Endothelial cell of umbilical vein (primary cell): ENCODE measurements around the gene MEF2A. TPM values are rescaled to one million over a fixed set of nuclear protein-coding genes. Genes with fewer than 3 reads are reported as not detected.

Experiments used
- BruUV-seq: library from RNA; stranded (reverse); fragments of 400-500 nt; replicated peaks from 2 replicates; lab custom pipeline; 2021; lab: Mats Ljungman, UMichigan
- CTCF ChIA-PET: fragments of 300-600, 350-600 bp; sonication (Branson Sonifier 250); formaldehyde crosslinking; loops from one replicate; lab custom pipeline; 2021; ENCODE audit warnings: antibody characterized with exemption, inconsistent platforms; lab: Charles Lee
- POLR2A ChIA-PET: fragments of 300-600, 350-600 bp; sonication (Branson Sonifier 250); formaldehyde crosslinking; loops from one replicate; lab custom pipeline; 2021; ENCODE audit warnings: antibody characterized with exemption, inconsistent platforms; lab: Charles Lee
- DNase-seq: peaks from one replicate; pipeline ENCODE4 v3.0.0-alpha.2; 2011; ENCODE audit warnings: low read depth, low spot score
- FAIRE-seq: peaks from 2 replicates; lab custom pipeline; 2011; peaks lifted over from hg19 to GRCh38; lab: Jason Lieb, UNC
- H2AFZ ChIP-seq: 2 replicates; pipeline ENCODE4 v1.6.0; 2012; ENCODE audit warnings: low read depth, low read length, control low read depth, inconsistent platforms
- H3K27ac ChIP-seq: 2 replicates; pipeline ENCODE4 v1.5.1; 2011; ENCODE audit warnings: low read depth, mild to moderate bottlenecking, control low read depth, low read length, moderate library complexity; ENCODE audit not compliant: insufficient read depth
- H3K27me3 ChIP-seq, 2 experiments: 2 replicates each; pipeline versions ENCODE4 v1.6.0 to v1.6.1; 2011; ENCODE audit warnings: low read length in 2 of 2, mixed read lengths in 1 of 2; ENCODE audit not compliant: control insufficient read depth in 2 of 2, insufficient read depth in 2 of 2
- H3K36me3 ChIP-seq, 2 experiments: 2 replicates in 1 of 2; 3 replicates in 1 of 2; pipeline ENCODE4 v1.5.1; 2011; ENCODE audit warnings: low read length in 2 of 2, mild to moderate bottlenecking in 1 of 2, moderate library complexity in 1 of 2; ENCODE audit not compliant: control insufficient read depth in 2 of 2, insufficient read depth in 2 of 2; ENCODE audit errors: extremely low read depth in 1 of 2
- H3K4me1 ChIP-seq: 3 replicates; pipeline ENCODE4 v1.5.1; 2011; ENCODE audit warnings: mild to moderate bottlenecking, low read length; ENCODE audit not compliant: control insufficient read depth, insufficient read depth; ENCODE audit errors: extremely low read depth
- H3K4me2 ChIP-seq: 2 replicates; pipeline ENCODE4 v1.6.1; 2011; ENCODE audit warnings: low read length, control low read depth, mixed read lengths; ENCODE audit not compliant: insufficient read depth
- H3K4me3 ChIP-seq, 3 experiments: fragments of 200-600 bp in 1 of 3; sonication (generic), shearing (Covaris generic) in 1 of 3; replicated peaks in 1 of 3; 2 replicates each; pipeline ENCODE4 v1.5.1; 2011 to 2016; ENCODE audit warnings: control low read depth in 3 of 3, low read length in 3 of 3, mild to moderate bottlenecking in 2 of 3, inconsistent platforms in 1 of 3, low read depth in 1 of 3, moderate library complexity in 1 of 3; ENCODE audit not compliant: insufficient read depth in 1 of 3
- H3K79me2 ChIP-seq: 2 replicates; pipeline ENCODE4 v1.6.0; 2012; ENCODE audit warnings: low read length, inconsistent platforms; ENCODE audit not compliant: control insufficient read depth, insufficient read depth
- H3K9ac ChIP-seq: replicated peaks from 2 replicates; pipeline ENCODE3; 2011; ENCODE audit warnings: low read length, control low read depth; ENCODE audit not compliant: insufficient read depth; ENCODE audit errors: extremely low read depth
- H3K9me1 ChIP-seq: replicated peaks from 3 replicates; pipeline ENCODE4 v1.6.0; 2011; ENCODE audit warnings: mild to moderate bottlenecking, low read length; ENCODE audit not compliant: control insufficient read depth, insufficient read depth; ENCODE audit errors: extremely low read depth
- H3K9me3 ChIP-seq: replicated peaks from 2 replicates; pipeline ENCODE4 v1.5.1; 2012; ENCODE audit warnings: low read length, inconsistent platforms; ENCODE audit not compliant: control insufficient read depth, insufficient read depth
- H4K20me1 ChIP-seq: replicated peaks from 2 replicates; pipeline ENCODE3; 2011; ENCODE audit warnings: mild to moderate bottlenecking, low read length; ENCODE audit not compliant: control insufficient read depth, insufficient read depth; ENCODE audit errors: extremely low read depth
- CTCF ChIP-seq, 2 donors: IDR thresholded peaks; 1 replicate in 1 of 2; 2 replicates in 1 of 2; pipeline ENCODE4 v1.5.1; 2011; ENCODE audit warnings: low read length in 2 of 2, mild to moderate bottlenecking in 2 of 2, moderate library complexity in 2 of 2, control low read depth in 1 of 2, inconsistent platforms in 1 of 2, low read depth in 1 of 2; ENCODE audit not compliant: insufficient read depth in 1 of 2; ENCODE audit errors: extremely low read depth in 1 of 2
- EZH2 ChIP-seq: IDR thresholded peaks from 2 replicates; pipeline ENCODE4 v1.6.1; 2012; ENCODE audit warnings: borderline replicate concordance, low read depth, mild to moderate bottlenecking, moderate library complexity, low read length, inconsistent platforms; ENCODE audit not compliant: severe bottlenecking
- FOS ChIP-seq: IDR thresholded peaks from 2 replicates; pipeline ENCODE4 v1.6.1; 2011; ENCODE audit warnings: mild to moderate bottlenecking, low read length, moderate library complexity, borderline replicate concordance; ENCODE audit not compliant: insufficient read depth
- GATA2 ChIP-seq: IDR thresholded peaks from 2 replicates; pipeline ENCODE4 v1.7.0; 2011; ENCODE audit warnings: low read depth, mild to moderate bottlenecking, moderate library complexity, mixed read lengths, low read length; ENCODE audit not compliant: insufficient read length, insufficient read depth
- JUN ChIP-seq: IDR thresholded peaks from 2 replicates; pipeline ENCODE4 v1.6.1; 2011; ENCODE audit warnings: borderline replicate concordance, low read depth; ENCODE audit not compliant: insufficient read length, insufficient read depth
- MAX ChIP-seq: IDR thresholded peaks from 2 replicates; pipeline ENCODE4 v1.6.1; 2011; ENCODE audit not compliant: insufficient read depth, insufficient read length
- MYC ChIP-seq: IDR thresholded peaks from one replicate; pipeline ENCODE4 v1.6.1; 2011; ENCODE audit warnings: mild to moderate bottlenecking, low read depth, low read length
- POLR2A ChIP-seq: IDR thresholded peaks from 2 replicates; pipeline ENCODE4 v1.6.1; 2012; ENCODE audit warnings: low read depth, mild to moderate bottlenecking, control low read depth, low read length
- POLR2AphosphoS5 ChIP-seq: IDR thresholded peaks from 2 replicates; pipeline ENCODE4 v1.6.1; 2012; ENCODE audit warnings: low read depth, mild to moderate bottlenecking, control low read depth, low read length, moderate library complexity; ENCODE audit not compliant: insufficient read depth
- dilution Hi-C: fragments of 300-500 bp; cut with MboI; formaldehyde crosslinking; loops from one replicate; pipeline ENCODE4 v1.15.0; 2019; ENCODE audit warnings: low sequenced_read_pairs; ENCODE audit not compliant: extremely low pct_ligation_motif_present
- intact Hi-C: fragments of 100-400 bp; cut with micrococcal nuclease; formaldehyde crosslinking; loops from one replicate; pipeline ENCODE4 v1.10.0; 2022
- polyA plus RNA-seq, 4 experiments: library from polyadenylated mRNA; depleted of rRNA in 3 of 4; stranded (reverse) in 3 of 4; unstranded in 1 of 4; fragments of >200 nt; gene quantifications; 2 replicates each; pipeline versions ENCODE4 v1.2.1 to v1.2.3, GENCODE V29; 2011 to 2012; ENCODE audit warnings: missing spikeins in 1 of 4
- total RNA-seq: library from RNA; stranded (reverse); gene quantifications from 2 replicates; pipeline ENCODE4 v1.2.3, GENCODE V29; 2021

The MEF2A gene
- total and polyA plus RNA-seq, 2 donors (not counting 3 experiments of a cell fraction or from before 2014, with no cell fraction given), result 38.0 to 45.3 TPM

- Histone ChIP-seq H3K9ac (no peak overlapping the region), H3K4me2 (peak overlapping the region; percentile 62), H3K4me1 (peaks cover 28% of the 10 kb centered on the region), H3K9me1 (no peaks in the 10 kb centered on the region), H3K27ac (peak overlapping the region; percentile 60), H3K9me3 (no peaks in the 10 kb centered on the region), H3K36me3 (peaks cover 4 to 12% of the 10 kb centered on the region in 2 experiments), H4K20me1 (no peaks in the 10 kb centered on the region), H3K79me2 (no peaks in the 10 kb centered on the region), H3K4me3 (no peak overlapping the region), H2AFZ (no peak overlapping the region), H3K27me3 (no peaks in the 10 kb centered on the region)
- DNase-seq (no peak), FAIRE-seq (no peak)
- TF ChIP-seq MYC (no peak), POLR2A (no peak), JUN (no peak), EZH2 (no peak), GATA2 (no peak), CTCF (IDR thresholded peaks at IDR 0.05; ENCODE audit: extremely low read depth in 1 of 2, insufficient read depth in 1 of 2, low read depth in 1 of 2, low read length in 2 of 2) (no peak), POLR2AphosphoS5 (no peak), MAX (no peak), FOS (no peak)
- ChIA-PET CTCF (interaction anchor here (1.1 to 6.1 kb wide), 4 partner anchors 47 to 437 kb away, joined by 3 to 230 read pairs (median 4); no protein-coding TSS in a partner anchor), POLR2A (interaction anchor here (1.4 kb wide), 1 partner anchor 24 kb away, joined by 3 read pairs; the partner anchor contains the start of gene LYSMD4)
- TSS peak; percentile 4 for BruUV-seq
- intact Hi-C loops, result no loop called here
- dilution Hi-C loops, result loop anchor here (25.0 kb wide), 1 partner anchor 422 kb away; no protein-coding TSS in a partner anchor
These were observed 143.6 kb downstream of the MEF2A start for GRCh38 chr15:99709243-99709986.
